Pancreas (tissue), 10 donors: ENCODE measurements around the gene SH3BP2. TPM values are rescaled to one million over a fixed set of nuclear protein-coding genes. Genes with fewer than 3 reads are reported as not detected.

Experiments
- ATAC-seq, 4 donors: fragments of 200-7000 bp; cut with Tn5 transposase; one replicate each; pipeline versions ENCODE4 v1.8.0 to v1.9.1; 2020; ENCODE audit warnings: mild to moderate bottlenecking in 4 of 4, moderate library complexity in 4 of 4
- DNase-seq, 6 donors: peaks; one replicate each; pipeline ENCODE4 v3.0.0-alpha.2; 2020
- FAIRE-seq: peaks from 2 replicates; lab custom pipeline; 2012; peaks lifted over from hg19 to GRCh38; lab: Jason Lieb, UNC
- H3K27ac ChIP-seq, 4 donors: fragments of 200-600 bp; sonication (generic); 1 replicate in 3 of 4; 2 replicates in 1 of 4; pipeline versions ENCODE4 v1.5.0 to v1.8.0; 2020
- H3K27me3 ChIP-seq, 4 donors: fragments of 200-600 bp; one replicate each; pipeline ENCODE4 v1.8.0; 2021
- H3K36me3 ChIP-seq, 3 donors: fragments of 200-600 bp; sonication (generic) in 1 of 3; one replicate each; pipeline versions ENCODE4 v1.5.0 to v1.8.0; 2020 to 2021
- H3K4me1 ChIP-seq, 3 donors: fragments of 200-600 bp; one replicate each; pipeline ENCODE4 v1.8.0; 2021
- H3K4me3 ChIP-seq, 4 donors: fragments of 200-600 bp; sonication (generic) in 2 of 4; one replicate each; pipeline versions ENCODE4 v1.5.0 to v1.8.0; 2020 to 2021
- H3K9me3 ChIP-seq, 4 donors: fragments of 200-600 bp; one replicate each; pipeline ENCODE4 v1.8.0; 2021
- WGBS, 2 donors: extraction: QIAGEN DNeasy Blood & Tissue Kit; methylation state at CpG; one replicate each; pipeline ENCODE4 v1.1.7; 2013; 5-methylcytosine and 5-hydroxymethylcytosine counted together
- intact Hi-C, 3 donors: fragments of 100-400 bp; cut with DNase I; formaldehyde crosslinking; loops; one replicate each; pipeline versions ENCODE4 v1.11.1 to v1.14.2; 2022
- polyA plus RNA-seq, 2 donors: library from polyadenylated mRNA; stranded (reverse); fragments of 200-250 nt; gene quantifications; one replicate each; pipeline ENCODE4 v1.2.3, GENCODE V29; 2013
- total RNA-seq, 6 donors: library from RNA; stranded (reverse); fragmentation: NEBNext Ultra II Directional in 4 of 6; extraction: Animal tissue kit (Norgen Biotek cat#: 25700) in 4 of 6; gene quantifications; one replicate each; pipeline versions ENCODE4 v1.2.1 to v1.2.4, GENCODE V29; 2021 to 2023
- TF ChIP-seq, protein P1 (sequence below), 4 donors: fragments of 200-600 bp; sonication (generic) in 3 of 4; IDR thresholded peaks; one replicate each; pipeline versions ENCODE4 v1.5.0 to v1.8.0; 2021; ENCODE audit warnings: antibody characterized with exemption in 4 of 4
- donor health status: healthy with polysubstance abuse.
- donor health status: DM: no; HTN: no; CAD: no; lungs with moderate emphysema.
- donor health status: DM: no; HTN: no; CAD: no.
- donor health status: control.
- donor health status: control.
- donor health status: Bipolar disorder and iron deficiency.
- donor health status: DM: yes; HTN: yes; CAD: no.
- donor health status: DM: no; HTN: no; CAD: no.
- donor health status: DM: no; HTN: no; CAD: no.
- donor health status: DM: yes; HTN: yes; CAD: no.

The SH3BP2 gene
- total and polyA plus RNA-seq, 8 donors = 12.3 to 56.5 (median 27.0) TPM

DNA sequence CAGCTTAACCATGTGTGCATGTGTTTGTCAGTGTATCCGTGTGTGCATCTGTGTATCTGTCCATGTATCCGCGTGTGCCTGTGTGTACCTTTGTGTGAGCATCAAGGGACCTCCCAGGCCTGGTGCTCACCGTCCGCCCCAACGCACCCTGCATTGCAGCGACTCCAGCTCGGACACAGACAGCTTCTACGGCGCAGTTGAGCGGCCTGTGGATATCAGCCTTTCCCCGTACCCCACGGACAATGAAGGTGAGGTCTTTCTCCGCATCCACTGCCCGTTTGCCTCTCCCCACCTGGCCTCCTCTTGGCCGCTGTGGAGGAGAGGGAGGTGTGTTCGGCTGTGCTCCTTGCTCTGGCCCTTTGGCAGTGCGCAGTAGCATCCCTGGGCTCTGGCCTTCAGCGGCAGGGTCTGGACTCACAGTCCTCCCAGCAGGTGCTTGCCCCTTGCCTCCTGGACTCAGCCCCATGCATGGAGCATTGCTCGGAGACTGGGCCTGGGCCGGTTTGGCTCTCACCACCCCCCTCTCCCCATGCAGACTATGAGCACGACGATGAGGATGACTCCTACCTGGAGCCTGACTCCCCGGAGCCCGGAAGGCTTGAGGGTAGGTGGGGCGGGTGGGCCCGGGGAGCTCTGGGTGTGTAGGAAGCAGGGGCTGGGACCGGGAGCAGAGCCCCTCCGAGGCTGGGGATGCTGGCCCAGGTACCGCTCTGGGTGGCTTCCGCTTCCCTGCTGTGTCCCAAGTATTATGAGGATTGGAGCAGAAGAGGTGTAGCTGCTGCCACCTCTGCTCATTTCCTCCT lies 34.4 kb downstream of the SH3BP2 start:
- no peak for FAIRE-seq
- no peaks in the 10 kb centered on the region for H3K27me3 ChIP-seq
- H3K36me3 ChIP-seq = peaks cover 0 to 13% (median 9%) of the 10 kb centered on the region in 3 donors
- H3K27ac ChIP-seq = no peak overlapping the region
- no peak for ATAC-seq
- no peak overlapping the region for H3K4me3 ChIP-seq
- 93 to 95% methylated on average over 31 of the region's 31 CpGs for WGBS, 2 donors
- no peaks in the 10 kb centered on the region for H3K4me1 ChIP-seq
- intact Hi-C loops = no loop called here
- peak in 3 of 6 donors; percentile 21 to 69 (median 47) for DNase-seq
- TF ChIP-seq, protein P1, sequence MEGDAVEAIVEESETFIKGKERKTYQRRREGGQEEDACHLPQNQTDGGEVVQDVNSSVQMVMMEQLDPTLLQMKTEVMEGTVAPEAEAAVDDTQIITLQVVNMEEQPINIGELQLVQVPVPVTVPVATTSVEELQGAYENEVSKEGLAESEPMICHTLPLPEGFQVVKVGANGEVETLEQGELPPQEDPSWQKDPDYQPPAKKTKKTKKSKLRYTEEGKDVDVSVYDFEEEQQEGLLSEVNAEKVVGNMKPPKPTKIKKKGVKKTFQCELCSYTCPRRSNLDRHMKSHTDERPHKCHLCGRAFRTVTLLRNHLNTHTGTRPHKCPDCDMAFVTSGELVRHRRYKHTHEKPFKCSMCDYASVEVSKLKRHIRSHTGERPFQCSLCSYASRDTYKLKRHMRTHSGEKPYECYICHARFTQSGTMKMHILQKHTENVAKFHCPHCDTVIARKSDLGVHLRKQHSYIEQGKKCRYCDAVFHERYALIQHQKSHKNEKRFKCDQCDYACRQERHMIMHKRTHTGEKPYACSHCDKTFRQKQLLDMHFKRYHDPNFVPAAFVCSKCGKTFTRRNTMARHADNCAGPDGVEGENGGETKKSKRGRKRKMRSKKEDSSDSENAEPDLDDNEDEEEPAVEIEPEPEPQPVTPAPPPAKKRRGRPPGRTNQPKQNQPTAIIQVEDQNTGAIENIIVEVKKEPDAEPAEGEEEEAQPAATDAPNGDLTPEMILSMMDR (IDR thresholded peaks at IDR 0.05) = no peak
- H3K9me3 ChIP-seq = no peaks in the 10 kb centered on the region

DNA sequence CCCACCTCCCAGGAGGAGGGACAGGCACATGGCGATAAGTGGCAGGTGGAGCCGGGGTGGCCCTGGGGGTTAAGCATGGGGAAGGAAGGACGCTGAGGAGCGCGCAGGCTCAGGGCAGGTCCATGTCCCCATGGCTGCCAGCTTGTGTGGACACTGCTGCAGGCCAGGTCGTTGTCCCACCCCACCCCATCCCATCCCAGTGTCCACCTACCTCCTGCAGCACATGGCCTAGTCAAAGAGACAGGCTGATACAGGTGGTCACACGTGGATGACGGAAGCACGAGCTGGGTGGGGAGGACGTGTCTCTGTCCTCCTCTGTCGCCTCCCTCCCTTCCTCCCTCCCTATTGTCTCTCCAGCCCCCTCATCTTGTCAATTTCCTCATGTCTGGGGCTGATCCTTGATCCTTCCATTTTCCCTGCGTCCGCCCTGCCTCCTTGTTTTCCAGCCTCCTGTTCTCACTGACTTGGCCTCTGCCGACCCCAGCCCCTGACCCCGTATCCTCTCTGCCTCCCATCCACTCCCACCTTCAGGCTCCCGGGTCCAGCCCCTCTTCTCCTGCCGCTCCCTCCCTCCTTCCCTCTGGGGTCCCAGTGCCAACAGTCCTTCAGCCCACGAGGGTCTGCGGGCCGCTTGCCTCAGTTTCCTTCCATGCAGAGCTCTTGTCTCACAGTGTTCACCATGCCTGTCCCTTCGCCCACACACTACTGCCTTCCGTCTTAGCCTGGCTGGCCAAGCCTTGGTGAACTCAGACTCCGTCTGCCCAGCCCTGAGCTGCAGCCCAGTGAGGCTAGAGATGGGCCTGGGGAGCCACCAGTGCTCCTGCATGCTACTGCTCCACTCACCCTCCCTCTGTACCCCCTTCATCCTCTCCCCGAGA lies 35.2 kb downstream of the SH3BP2 start:
- Histone ChIP-seq H3K4me1 (no peaks in the 10 kb centered on the region), H3K27me3 (no peaks in the 10 kb centered on the region), H3K36me3 (peaks cover 0 to 13% (median 9%) of the 10 kb centered on the region in 3 donors), H3K4me3 (no peak overlapping the region), H3K9me3 (no peaks in the 10 kb centered on the region), H3K27ac (no peak overlapping the region)
- 88% methylated on average over 22 to 24 of the region's 24 CpGs for WGBS, 2 donors
- DNase-seq = peak in 2 of 6 donors; percentile 49
- TF ChIP-seq, protein P1 (IDR thresholded peaks at IDR 0.05) = no peak
- FAIRE-seq = no peak
- intact Hi-C loops = no loop called here
- no peak for ATAC-seq

DNA sequence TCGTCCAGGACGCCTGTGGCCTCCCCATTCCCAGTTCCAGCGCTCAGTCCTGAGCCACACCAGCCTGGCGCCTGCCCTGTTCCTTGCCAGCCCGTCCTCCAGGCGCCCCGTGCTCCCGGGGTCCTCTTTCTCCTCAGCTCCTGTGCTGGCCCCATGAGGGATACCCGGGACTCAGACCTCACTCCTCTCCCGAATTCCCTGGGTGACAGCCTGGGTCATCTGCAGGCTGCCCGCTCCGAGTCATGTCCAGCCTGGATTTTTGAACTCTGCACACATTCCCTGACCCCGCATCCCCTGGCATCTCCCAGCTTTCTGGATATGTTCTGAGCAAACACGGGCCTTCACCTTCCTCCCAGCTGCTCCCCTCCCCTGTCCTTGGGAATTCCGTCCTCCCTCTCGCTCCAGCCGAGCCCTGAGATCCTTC lies 35.9 kb downstream of the SH3BP2 start:
- DNase-seq (peak in 3 of 6 donors; percentile 13 to 58 (median 48)), ATAC-seq (no peak), FAIRE-seq (no peak)
- Histone ChIP-seq H3K36me3 (peaks cover 0 to 14% (median 10%) of the 10 kb centered on the region in 3 donors), H3K4me3 (no peak overlapping the region), H3K9me3 (no peaks in the 10 kb centered on the region), H3K27me3 (no peaks in the 10 kb centered on the region), H3K27ac (no peak overlapping the region), H3K4me1 (no peaks in the 10 kb centered on the region)
- WGBS, 2 donors = 87 to 89% methylated on average over 17 of the region's 17 CpGs
- TF ChIP-seq, protein P1 (IDR thresholded peaks at IDR 0.05) = no peak
- intact Hi-C loops = no loop called here

DNA sequence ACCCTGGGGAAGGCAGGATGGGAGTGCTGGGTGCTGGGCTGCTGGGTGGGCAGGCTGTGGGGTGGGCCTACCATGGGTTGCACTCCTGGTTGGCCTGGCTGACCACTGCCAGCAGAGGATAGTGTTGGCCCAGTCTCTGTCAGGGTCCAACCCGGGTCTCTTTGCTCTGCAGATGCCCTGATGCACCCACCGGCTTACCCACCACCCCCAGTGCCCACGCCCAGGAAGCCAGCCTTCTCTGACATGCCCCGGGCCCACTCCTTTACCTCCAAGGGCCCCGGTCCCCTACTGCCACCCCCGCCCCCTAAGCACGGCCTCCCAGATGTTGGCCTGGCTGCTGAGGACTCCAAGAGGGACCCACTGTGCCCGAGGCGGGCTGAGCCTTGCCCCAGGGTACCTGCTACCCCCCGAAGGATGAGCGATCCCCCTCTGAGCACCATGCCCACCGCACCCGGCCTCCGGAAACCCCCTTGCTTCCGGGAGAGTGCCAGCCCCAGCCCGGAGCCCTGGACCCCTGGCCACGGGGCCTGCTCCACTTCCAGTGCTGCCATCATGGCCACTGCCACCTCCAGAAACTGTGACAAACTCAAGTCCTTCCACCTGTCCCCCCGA lies 36.5 kb downstream of the SH3BP2 start:
- Histone ChIP-seq H3K9me3 (no peaks in the 10 kb centered on the region), H3K27me3 (no peaks in the 10 kb centered on the region), H3K27ac (no peak overlapping the region), H3K36me3 (peaks cover 0 to 14% (median 8%) of the 10 kb centered on the region in 3 donors), H3K4me3 (no peak overlapping the region), H3K4me1 (no peaks in the 10 kb centered on the region)
- intact Hi-C loops = no loop called here
- no peak for ATAC-seq
- WGBS, 2 donors = 94 to 96% methylated on average over 16 to 18 of the region's 18 CpGs
- DNase-seq = peak in 2 of 6 donors; percentile 49 to 78
- TF ChIP-seq, protein P1 (IDR thresholded peaks at IDR 0.05) = no peak
- no peak for FAIRE-seq
